GM10266 (cell line): ENCODE data around the gene RRM2.
A peak's percentile ranks its signal among the peaks of the same experiment; 100 is the strongest.

Source experiments
- DNase-seq: peaks from one replicate; pipeline ENCODE4 v3.0.0; 2012; ENCODE audit errors: extremely low spot score
- TF ChIP-seq, protein P1 (sequence below): IDR thresholded peaks from 2 replicates; pipeline ENCODE4 v1.5.1; 2012; ENCODE audit warnings: mild to moderate bottlenecking, low read depth; ENCODE audit not compliant: control insufficient read depth, insufficient read depth; ENCODE audit errors: missing control alignments

Gene RRM2

GRCh38 chr2:10135296-10136089 is 13.0 kb downstream of the RRM2 start:
- DNase-seq: no peak
- TF ChIP-seq, protein P1, sequence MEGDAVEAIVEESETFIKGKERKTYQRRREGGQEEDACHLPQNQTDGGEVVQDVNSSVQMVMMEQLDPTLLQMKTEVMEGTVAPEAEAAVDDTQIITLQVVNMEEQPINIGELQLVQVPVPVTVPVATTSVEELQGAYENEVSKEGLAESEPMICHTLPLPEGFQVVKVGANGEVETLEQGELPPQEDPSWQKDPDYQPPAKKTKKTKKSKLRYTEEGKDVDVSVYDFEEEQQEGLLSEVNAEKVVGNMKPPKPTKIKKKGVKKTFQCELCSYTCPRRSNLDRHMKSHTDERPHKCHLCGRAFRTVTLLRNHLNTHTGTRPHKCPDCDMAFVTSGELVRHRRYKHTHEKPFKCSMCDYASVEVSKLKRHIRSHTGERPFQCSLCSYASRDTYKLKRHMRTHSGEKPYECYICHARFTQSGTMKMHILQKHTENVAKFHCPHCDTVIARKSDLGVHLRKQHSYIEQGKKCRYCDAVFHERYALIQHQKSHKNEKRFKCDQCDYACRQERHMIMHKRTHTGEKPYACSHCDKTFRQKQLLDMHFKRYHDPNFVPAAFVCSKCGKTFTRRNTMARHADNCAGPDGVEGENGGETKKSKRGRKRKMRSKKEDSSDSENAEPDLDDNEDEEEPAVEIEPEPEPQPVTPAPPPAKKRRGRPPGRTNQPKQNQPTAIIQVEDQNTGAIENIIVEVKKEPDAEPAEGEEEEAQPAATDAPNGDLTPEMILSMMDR: no peak

- DNase-seq: no peak
- TF ChIP-seq, protein P1: no peak
These were observed 13.8 kb downstream of the RRM2 start for GRCh38 chr2:10136101-10136934.

DNA sequence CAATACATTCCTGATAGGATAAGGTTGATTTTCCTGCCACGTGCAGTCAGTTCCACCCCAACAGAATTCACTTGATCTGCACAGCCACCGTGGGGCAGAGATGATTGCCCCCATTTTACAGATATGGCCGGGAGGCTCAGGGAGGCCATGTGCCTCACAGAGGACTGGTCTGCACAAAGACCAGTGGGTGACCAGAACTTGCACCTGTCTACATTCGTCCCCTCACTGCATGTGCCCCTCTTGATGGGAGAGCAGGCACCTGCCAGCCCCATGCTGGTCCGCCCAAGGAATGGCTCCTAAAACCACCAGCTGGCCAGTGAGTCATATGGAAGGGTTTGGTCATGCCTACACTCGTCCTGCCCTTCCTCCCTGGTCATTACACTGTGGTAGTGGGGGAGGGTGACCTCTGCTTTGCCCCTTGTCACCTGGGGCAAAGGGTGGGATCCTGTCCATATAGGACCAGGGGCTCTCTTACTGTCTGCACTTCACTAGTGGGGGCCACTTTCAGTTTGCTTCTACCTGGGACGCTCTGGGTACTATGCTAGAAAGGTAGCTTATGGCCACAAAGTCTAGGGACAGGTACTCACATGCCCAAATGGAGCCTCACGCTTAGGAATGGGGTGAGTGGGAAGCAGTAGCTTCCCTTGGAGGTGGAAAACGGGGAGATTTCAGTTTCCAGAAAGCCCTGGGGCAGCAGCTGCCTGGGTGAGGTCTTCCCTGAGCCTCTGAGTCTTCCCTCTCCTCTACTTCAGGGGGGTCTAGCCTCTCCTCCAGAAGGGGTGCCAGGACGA is 14.7 kb downstream of the RRM2 start:
- no peak for DNase-seq
- TF ChIP-seq, protein P1: no peak

DNA sequence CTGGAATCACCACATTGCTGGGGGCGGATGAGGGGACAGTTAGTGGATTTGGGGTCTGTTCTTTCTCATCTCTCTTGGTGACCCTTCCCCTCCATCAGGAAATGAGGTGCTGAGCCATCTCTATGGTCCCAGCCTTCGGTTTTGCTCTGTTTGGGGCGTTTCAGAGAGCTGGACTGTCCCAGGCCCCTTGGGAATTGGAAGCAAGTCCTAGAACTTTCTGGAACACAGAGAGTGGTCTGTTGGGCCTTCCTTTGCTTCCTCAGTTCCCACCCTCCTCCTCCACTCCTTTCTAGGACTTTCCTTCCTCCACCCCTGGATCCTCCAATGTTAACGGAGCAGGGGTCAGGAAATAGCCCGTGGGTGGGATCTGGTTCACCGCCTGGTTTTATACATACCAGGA is 17.0 kb downstream of the RRM2 start:
- TF ChIP-seq, protein P1: no peak
- no peak for DNase-seq

DNA sequence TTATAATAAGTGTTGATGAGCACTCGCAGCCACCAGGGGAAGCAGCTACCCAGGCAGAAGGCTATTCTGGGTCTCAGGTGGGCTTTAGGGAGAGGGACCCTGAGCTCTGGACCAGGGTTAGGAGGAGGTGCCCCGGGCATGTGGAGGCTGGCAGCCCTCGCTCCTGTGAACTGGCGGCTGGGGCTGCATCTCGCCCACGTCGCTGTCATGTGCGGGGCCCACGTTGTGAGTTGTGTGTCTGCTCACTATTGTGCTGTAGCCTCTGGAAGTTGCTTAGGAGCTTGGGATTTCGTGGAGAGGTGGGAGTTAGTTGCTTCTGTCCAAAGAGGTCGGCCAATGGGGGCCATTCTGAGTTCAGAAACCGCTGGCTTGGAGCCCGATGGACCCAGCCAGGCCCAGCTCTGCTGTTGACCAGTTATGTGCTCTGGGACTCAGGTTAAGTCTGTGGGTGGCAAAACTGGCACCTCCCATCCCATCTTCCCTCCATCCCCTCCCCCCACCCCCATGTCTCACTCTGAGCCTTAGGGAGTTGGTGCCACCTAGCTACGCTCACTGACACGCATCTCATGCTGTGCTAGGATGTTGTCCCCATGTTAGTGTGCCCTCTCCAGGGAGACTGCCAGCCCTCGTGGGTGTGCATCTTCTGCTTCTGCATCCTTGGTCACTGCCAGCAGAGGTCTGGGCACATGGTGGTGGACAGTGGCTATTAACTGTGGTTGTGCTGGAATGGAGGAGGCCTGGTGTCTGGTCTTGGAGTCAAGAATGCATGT is 18.5 kb downstream of the RRM2 start:
- DNase-seq: no peak
- TF ChIP-seq, protein P1: no peak

- TF ChIP-seq, protein P1: peak; percentile 51
- DNase-seq: no peak
These were observed 19.4 kb downstream of the RRM2 start for GRCh38 chr2:10141736-10142639.
